Activated naive CD4-positive, alpha-beta T cell treated with anti-CD3 and anti-CD28 coated beads, Interleukin-2, amount 50 U/mL, for 72 hours (primary cell): ENCODE measurements around the gene VEGFB. TPM values are rescaled to one million over a fixed set of nuclear protein-coding genes. Genes with fewer than 3 reads are reported as not detected.

ENCODE experiments used
- ATAC-seq, 2 donors: fragments of 150-1000 bp; cut with Tn5 transposase; 2 replicates each; pipeline ENCODE4 v1.10.0; 2021; ENCODE audit warnings: mild to moderate bottlenecking in 2 of 2, moderate library complexity in 2 of 2
- DNase-seq, 2 donors: peaks; one replicate each; pipeline ENCODE4 v3.0.0; 2021 to 2022; ENCODE audit warnings: low spot score in 2 of 2
- H3K27ac Mint-ChIP-seq, 2 donors: one replicate each; pipeline ENCODE4 v1.8.0; 2022; ENCODE audit warnings: mild to moderate bottlenecking in 2 of 2, mixed read lengths in 2 of 2
- H3K36me3 Mint-ChIP-seq, 2 donors: one replicate each; pipeline ENCODE4 v1.8.0; 2022; ENCODE audit warnings: mixed read lengths in 2 of 2
- H3K9me3 Mint-ChIP-seq, 2 donors: one replicate each; pipeline ENCODE4 v1.8.0; 2022; ENCODE audit warnings: mixed read lengths in 2 of 2
- total RNA-seq, 2 donors: library from RNA; stranded (reverse); gene quantifications; one replicate each; pipeline ENCODE4 v1.2.3, GENCODE V29; 2022

VEGFB gene
- total RNA-seq, 2 donors from 2014 or later = 57.6 to 119 TPM

GRCh38 chr11:64261556-64262080 lies 27.2 kb downstream of the VEGFB start:
- DNase-seq = no peak
- H3K9me3 Mint-ChIP-seq = no peaks in the 10 kb centered on the region
- no peak for ATAC-seq
- H3K36me3 Mint-ChIP-seq = no peaks in the 10 kb centered on the region
- H3K27ac Mint-ChIP-seq = no peak overlapping the region

GRCh38 chr11:64262271-64263002 lies 28.1 kb downstream of the VEGFB start:
- Mint-ChIP-seq H3K36me3 (no peaks in the 10 kb centered on the region), H3K9me3 (no peaks in the 10 kb centered on the region), H3K27ac (no peak overlapping the region)
- ATAC-seq (no peak), DNase-seq (no peak)

DNA sequence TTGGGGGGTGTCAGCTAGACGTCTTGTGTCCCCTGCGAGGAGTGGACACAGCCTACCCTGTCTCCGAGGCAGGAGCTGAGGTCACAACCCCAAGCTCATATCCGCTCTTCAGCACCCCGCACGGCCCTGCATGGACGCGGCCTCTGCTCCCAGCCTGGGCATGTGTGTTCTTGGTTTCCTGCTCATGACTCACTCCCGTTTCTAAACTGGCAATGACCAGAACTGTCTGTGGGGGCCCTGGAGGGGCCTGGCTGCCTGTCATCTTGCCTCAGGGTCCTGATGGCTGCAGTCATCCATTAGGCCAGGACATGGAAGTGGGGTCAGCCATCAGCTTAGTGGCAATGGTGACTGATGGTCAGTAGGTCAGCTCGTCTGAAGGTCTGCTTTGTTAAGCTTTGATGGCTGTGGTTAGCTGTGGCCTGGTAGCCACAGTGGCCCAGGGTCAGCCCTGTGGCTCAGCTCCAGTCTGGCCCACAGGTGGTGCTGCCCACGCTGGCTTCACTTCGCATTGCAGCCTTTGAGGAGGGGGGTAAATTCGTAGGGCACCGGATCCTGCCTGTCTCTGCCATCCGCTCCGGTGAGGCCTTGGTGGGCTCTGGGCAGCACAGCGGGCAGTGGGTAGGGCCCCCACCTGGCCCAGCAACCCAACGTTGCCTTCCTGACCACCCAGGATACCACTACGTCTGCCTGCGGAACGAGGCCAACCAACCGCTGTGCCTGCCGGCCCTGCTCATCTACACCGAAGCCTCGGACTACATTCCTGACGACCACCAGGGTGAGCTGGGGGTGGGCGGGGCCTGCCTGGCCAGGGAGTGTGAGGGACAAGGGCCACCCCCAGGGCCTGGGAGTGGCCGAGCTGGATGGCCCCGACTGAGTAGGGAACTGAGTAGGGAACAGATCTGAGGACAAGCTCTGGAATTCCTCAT lies 28.9 kb downstream of the VEGFB start:
- ATAC-seq (no peak), DNase-seq (no peak)
- no peak overlapping the region for H3K27ac Mint-ChIP-seq
- H3K36me3 Mint-ChIP-seq = no peaks in the 10 kb centered on the region
- H3K9me3 Mint-ChIP-seq = no peaks in the 10 kb centered on the region

GRCh38 chr11:64263947-64264317 lies 29.5 kb downstream of the VEGFB start:
- DNase-seq = no peak
- no peak for ATAC-seq
- H3K36me3 Mint-ChIP-seq = peaks cover 0 to 4% of the 10 kb centered on the region in 2 donors
- no peaks in the 10 kb centered on the region for H3K9me3 Mint-ChIP-seq
- no peak overlapping the region for H3K27ac Mint-ChIP-seq

GRCh38 chr11:64264371-64264852 lies 30.0 kb downstream of the VEGFB start:
- DNase-seq = no peak
- H3K27ac Mint-ChIP-seq = no peak overlapping the region
- ATAC-seq = no peak
- no peaks in the 10 kb centered on the region for H3K9me3 Mint-ChIP-seq
- peaks cover 0 to 8% of the 10 kb centered on the region in 2 donors for H3K36me3 Mint-ChIP-seq

DNA sequence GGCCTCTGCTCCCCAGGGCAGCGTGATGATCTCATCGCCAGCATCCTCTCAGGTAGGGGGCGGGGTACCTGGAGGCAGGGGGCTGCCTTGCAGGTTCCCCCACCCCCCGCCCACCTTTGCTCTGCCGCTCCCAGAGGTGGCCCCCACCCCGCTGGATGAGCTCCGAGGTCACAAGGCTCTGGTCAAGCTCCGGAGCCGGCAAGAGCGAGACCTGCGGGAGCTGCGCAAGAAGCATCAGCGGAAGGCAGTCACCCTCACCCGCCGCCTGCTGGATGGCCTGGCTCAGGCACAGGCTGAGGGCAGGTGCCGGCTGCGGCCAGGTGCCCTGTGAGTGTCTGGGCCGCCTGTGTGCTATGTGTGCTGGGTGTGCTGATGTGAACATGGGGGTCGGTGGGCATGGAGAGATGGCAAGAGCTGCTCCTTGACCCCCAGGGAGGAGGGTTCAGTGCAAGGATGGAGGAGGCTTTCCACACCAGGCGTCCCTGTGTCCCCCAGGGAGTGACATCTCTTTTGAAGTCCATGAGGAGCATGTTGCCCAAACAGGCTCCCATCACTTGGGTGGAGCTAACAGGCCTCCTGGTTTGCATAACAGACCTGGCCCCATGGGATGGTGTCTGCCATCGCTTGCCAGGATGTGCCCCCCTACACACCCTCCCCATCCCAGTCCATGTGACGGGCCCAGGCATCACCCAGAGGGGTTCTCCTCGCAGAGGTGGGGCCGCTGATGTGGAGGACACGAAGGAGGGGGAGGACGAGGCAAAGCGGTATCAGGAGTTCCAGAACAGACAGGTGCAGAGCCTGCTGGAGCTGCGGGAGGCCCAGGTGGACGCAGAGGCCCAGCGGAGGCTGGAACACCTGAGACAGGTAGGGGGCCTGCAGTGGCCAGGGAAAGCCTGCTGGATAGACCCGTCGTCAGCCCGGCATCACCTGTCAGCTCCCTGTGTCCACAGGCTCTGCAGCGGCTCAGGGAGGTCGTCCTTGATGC lies 31.1 kb downstream of the VEGFB start:
- no peaks in the 10 kb centered on the region for H3K9me3 Mint-ChIP-seq
- H3K27ac Mint-ChIP-seq = no peak overlapping the region
- H3K36me3 Mint-ChIP-seq = peaks cover 9 to 14% of the 10 kb centered on the region in 2 donors
- DNase-seq (no peak), ATAC-seq (no peak)

- ATAC-seq = no peak
- H3K27ac Mint-ChIP-seq = no peak overlapping the region
Observed at GRCh38 chr11:64266339-64266738, 32.0 kb downstream of the VEGFB start.

DNA sequence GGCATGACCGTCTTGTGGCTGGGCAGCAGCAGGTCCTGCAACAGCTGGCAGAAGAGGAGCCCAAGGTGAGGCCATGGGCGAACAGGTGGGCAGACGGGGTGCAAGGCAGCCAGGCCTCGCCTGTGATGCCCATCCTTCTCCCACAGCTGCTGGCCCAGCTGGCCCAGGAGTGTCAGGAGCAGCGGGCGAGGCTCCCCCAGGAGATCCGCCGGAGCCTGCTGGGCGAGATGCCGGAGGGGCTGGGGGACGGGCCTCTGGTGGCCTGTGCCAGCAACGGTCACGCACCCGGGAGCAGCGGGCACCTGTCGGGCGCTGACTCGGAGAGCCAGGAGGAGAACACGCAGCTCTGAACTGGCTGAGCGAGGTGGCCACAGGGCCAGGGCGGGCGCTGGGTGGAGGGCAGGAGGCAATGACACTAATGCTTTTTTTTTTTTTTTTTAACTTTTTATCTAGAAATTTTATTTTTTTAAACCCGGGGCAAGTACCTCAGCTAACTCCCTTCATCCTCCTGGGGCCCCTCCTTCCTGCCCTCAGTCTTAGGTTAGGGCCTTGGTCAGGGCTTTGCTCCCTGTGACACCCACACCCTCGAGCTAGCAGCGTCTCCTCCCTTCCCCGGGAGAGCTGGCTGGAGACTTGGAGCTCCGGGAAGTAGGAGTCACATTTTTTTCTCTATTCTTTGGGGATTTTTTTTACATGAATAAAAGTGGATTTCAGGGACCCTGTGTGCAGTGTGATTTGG lies 33.0 kb downstream of the VEGFB start:
- Mint-ChIP-seq H3K9me3 (no peaks in the 10 kb centered on the region), H3K27ac (peak overlapping the region; percentile 55 to 91), H3K36me3 (peaks cover 10 to 14% of the 10 kb centered on the region in 2 donors)
- ATAC-seq = no peak
- no peak for DNase-seq

More at GRCh38 chr11:64266339-64266738, 32.0 kb downstream of the VEGFB start:
- no peak for DNase-seq
- H3K36me3 Mint-ChIP-seq = peaks cover 10 to 14% of the 10 kb centered on the region in 2 donors
- H3K9me3 Mint-ChIP-seq = no peaks in the 10 kb centered on the region

DNA sequence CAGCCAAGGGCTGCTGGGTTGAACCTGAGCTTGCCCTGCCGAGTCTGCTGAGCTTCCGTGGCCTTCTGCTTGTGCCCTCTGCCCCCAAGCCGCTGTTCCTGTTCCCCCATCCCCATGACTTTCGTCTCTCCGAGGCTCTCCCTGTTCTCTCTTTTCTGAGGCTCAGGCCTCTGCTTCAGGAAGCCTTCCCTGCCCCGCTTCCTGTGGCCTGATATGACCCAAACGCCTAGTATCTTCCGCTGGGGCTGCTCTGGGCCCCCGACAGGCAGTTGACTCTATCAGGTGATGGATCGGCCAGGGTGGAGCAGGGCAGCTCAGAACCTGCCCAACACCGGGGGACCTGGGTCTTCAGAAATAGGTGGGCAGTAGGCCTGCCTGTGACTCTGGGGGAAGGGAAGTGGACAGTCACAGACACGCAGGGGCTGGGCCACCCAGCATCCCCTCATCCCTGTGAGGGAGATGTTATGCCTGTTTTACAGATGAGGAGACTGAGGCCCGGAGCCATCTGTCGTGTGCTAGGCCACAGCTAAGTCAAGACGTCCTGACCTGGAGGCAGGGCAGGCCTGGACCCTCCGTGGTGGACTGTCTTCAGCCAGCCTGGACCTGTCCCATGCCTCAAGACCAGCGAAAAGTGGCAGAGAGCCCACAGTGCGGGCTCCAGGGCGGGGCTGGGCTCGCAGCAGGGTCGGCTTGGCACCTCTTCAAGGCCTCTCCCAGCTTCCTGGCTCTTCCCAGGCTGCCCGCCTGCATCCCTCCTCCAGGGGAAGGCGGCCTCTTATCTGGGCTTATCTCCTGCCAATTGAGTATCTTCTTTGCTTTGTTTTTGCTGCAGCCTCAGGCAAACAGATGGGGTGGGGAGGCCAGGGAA lies 33.9 kb downstream of the VEGFB start:
- peak overlapping the region; percentile 88 to 91 for H3K27ac Mint-ChIP-seq
- DNase-seq = no peak
- no peaks in the 10 kb centered on the region for H3K9me3 Mint-ChIP-seq
- H3K36me3 Mint-ChIP-seq = peaks cover 10 to 14% of the 10 kb centered on the region in 2 donors
- ATAC-seq = no peak

GRCh38 chr11:64268893-64269539 lies 34.6 kb downstream of the VEGFB start:
- Mint-ChIP-seq H3K36me3 (peaks cover 10 to 14% of the 10 kb centered on the region in 2 donors), H3K9me3 (no peaks in the 10 kb centered on the region), H3K27ac (peak overlapping the region; percentile 88 to 91)
- DNase-seq = peak; percentile 56 to 71
- ATAC-seq = peak; percentile 1 to 10

DNA sequence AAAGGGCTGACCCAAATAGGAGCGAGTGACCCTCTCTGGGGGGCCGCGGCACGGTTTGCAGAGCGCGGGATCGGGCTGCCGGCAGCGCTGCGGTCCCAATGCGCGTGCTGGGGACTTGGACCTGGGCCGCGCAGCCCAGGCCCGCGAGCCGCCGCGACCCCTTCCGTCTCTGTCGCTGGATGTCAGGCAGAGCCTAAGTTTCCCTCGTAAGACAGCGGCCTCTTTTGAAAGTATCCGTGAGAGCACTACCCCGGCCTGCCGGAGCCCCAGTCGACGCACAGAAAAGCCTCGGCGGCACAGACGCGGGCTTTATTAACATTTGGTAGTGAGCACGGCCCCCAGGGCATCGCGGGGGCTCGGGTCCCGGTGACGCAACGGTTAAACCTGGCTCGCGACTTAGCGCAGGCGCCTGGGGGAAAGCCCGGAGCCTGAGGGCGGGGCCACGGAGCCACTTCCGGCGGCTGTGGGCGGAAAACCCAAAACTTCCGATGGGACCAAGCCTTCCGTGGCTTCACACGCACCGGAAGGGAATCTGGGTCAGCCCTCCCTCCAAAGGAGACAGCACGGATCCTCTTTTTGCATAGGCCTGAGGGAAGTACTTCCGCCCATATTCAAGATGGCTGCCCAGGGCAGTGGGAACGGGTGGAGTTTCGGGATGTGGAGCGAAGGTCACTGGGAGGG lies 35.3 kb downstream of the VEGFB start:
- peak; percentile 84 to 86 for ATAC-seq
- peak overlapping the region; percentile 91 to 98 for H3K27ac Mint-ChIP-seq
- peak; percentile 97 to 98 for DNase-seq
- H3K9me3 Mint-ChIP-seq = no peaks in the 10 kb centered on the region
- H3K36me3 Mint-ChIP-seq = peaks cover 10 to 14% of the 10 kb centered on the region in 2 donors

GRCh38 chr11:64275031-64275800 lies 40.8 kb downstream of the VEGFB start:
- peaks cover 2 to 4% of the 10 kb centered on the region in 2 donors for H3K36me3 Mint-ChIP-seq
- H3K9me3 Mint-ChIP-seq = no peaks in the 10 kb centered on the region
- peak overlapping the region in 1 of 2 donors; percentile 19 for H3K27ac Mint-ChIP-seq
- DNase-seq = no peak
- no peak for ATAC-seq

- no peaks in the 10 kb centered on the region for H3K9me3 Mint-ChIP-seq
- no peak for DNase-seq
- no peaks in the 10 kb centered on the region for H3K36me3 Mint-ChIP-seq
- H3K27ac Mint-ChIP-seq = no peak overlapping the region
- no peak for ATAC-seq
Observed at GRCh38 chr11:64275841-64276240, 41.5 kb downstream of the VEGFB start.
